HG03159 (cell line): ENCODE data around the gene CLNK.
"Not testable (repeated sequence)": the region's sequence is repeated elsewhere in the genome, so short reads cannot be mapped to it uniquely, and the experiment has no call there.

ENCODE experiments used
- ATAC-seq: cut with Tn5 transposase; IDR thresholded peaks from one replicate; pipeline ENCODE4 v1.9.1; 2021; ENCODE audit warnings: mild to moderate bottlenecking, moderate library complexity; ENCODE audit not compliant: unreplicated experiment

CLNK gene

GRCh38 chr4:10614926-10615325 lies 69.6 kb downstream of the CLNK start:
- not testable (repeated sequence) for ATAC-seq

- ATAC-seq: no peak
These were observed 70.6 kb downstream of the CLNK start for GRCh38 chr4:10613926-10614478.

GRCh38 chr4:10612476-10612875 lies 72.1 kb downstream of the CLNK start:
- no peak for ATAC-seq

GRCh38 chr4:10611673-10612072 lies 72.9 kb downstream of the CLNK start:
- ATAC-seq: no peak

- ATAC-seq: no peak
These were observed 75.9 kb downstream of the CLNK start for GRCh38 chr4:10608501-10609219.

GRCh38 chr4:10607206-10607605 lies 77.4 kb downstream of the CLNK start:
- no peak for ATAC-seq

- ATAC-seq: no peak
These were observed 77.9 kb downstream of the CLNK start for GRCh38 chr4:10606483-10607155.

GRCh38 chr4:10605746-10606482 lies 78.7 kb downstream of the CLNK start:
- ATAC-seq: no peak

GRCh38 chr4:10605031-10605430 lies 79.5 kb downstream of the CLNK start:
- ATAC-seq: no peak

- peak; percentile 46 for ATAC-seq
These were observed 85.0 kb downstream of the CLNK start for GRCh38 chr4:10599574-10599973.

GRCh38 chr4:10598829-10599228 lies 85.7 kb downstream of the CLNK start:
- no peak for ATAC-seq

GRCh38 chr4:10596586-10597290 lies 87.8 kb downstream of the CLNK start:
- no peak for ATAC-seq

- ATAC-seq: no peak
These were observed 91.4 kb downstream of the CLNK start for GRCh38 chr4:10593130-10593529.

- ATAC-seq: no peak
These were observed 93.7 kb downstream of the CLNK start for GRCh38 chr4:10590896-10591295.

GRCh38 chr4:10589799-10590198 lies 94.8 kb downstream of the CLNK start:
- no peak for ATAC-seq

- ATAC-seq: no peak
These were observed 95.2 kb downstream of the CLNK start for GRCh38 chr4:10589321-10589720.

GRCh38 chr4:10587697-10588096 lies 96.9 kb downstream of the CLNK start:
- no peak for ATAC-seq

- ATAC-seq: no peak
These were observed 97.3 kb downstream of the CLNK start for GRCh38 chr4:10587296-10587695.

GRCh38 chr4:10584042-10584441 lies 100.5 kb downstream of the CLNK start:
- no peak for ATAC-seq

GRCh38 chr4:10582951-10583350 lies 101.6 kb downstream of the CLNK start:
- ATAC-seq: no peak
